ENCODE data around the gene APOA5.
"Not testable (repeated sequence)": the region's sequence is repeated elsewhere in the genome, so short reads cannot be mapped to it uniquely, and the experiment has no call there.

Gene APOA5

GRCh38 chr11:116826751-116827431 lies 35.2 kb upstream of the APOA5 start:
- DNase-seq, result no peak

DNA sequence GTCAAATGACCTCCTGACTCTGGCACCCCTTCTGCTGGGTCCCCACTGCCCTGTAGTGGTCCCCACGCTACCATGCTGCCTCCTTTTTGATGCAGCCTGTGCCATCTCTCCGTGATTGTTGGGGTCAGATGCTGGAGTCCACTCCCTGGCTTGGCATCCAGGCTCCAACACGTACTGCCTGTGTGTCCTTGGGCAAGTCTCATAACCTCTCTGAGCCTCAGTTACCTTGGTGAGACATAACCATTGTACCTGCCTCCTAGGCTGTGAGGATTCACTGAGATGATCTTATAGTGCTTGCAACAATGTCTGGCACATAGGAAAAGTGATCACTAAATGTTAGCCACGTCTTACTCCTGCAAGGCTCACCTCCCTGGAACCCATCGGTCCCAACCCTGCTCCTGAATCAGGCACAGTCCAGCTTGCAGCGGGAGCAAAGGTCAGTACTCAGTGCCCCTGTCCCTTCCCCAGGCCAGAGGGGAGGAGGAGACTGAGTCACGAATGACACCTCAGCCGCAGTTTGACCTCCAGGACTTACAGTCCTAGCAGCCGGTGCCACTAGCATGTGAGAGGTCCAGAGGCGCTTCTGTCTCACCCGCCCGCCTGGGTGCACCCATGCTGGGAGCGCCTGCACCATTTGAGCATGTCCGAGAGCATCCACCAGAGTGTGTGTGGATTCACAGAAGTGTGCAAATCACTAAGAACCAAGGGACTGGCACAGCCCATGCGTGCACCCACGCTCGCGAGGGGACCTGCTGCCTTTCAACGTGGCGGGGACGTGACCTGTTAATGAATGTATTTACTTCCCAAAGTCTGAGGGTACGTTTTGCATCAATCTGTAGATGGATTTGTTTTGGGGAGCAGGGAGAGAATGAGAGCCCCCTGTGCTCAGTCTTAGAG lies 34.4 kb upstream of the APOA5 start:
- no peak for DNase-seq

DNA sequence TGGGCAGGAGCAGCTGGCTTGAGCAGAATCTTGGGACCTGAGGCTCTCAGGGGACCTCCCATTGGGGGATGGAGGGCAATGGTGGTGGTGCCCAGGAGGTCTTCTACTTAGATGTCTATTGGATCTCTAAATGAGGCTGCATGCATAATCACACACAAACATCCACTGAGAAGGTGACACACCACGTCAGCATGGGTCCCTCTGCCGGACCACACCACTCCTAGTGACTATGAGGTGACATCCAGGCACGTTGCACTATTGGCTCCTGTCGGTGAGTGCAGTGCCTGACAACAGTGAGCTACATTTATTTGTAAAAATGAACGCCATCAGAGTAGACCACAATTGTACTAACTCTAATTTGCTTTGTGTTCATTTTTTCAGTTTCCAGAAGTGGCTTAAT lies 33.8 kb upstream of the APOA5 start:
- DNase-seq, result no peak

- DNase-seq, result no peak
These were observed 31.6 kb upstream of the APOA5 start, which contains the start of gene APOA4 for GRCh38 chr11:116823031-116823843. APOA4 (minus strand) TSS chr11:116823304; CDS start chr11:116823191, 113 bp downstream.

GRCh38 chr11:116822575-116822974 lies 30.9 kb upstream of the APOA5 start:
- no peak for DNase-seq

- no peak for DNase-seq
These were observed 29.6 kb upstream of the APOA5 start for GRCh38 chr11:116821050-116821918.

DNA sequence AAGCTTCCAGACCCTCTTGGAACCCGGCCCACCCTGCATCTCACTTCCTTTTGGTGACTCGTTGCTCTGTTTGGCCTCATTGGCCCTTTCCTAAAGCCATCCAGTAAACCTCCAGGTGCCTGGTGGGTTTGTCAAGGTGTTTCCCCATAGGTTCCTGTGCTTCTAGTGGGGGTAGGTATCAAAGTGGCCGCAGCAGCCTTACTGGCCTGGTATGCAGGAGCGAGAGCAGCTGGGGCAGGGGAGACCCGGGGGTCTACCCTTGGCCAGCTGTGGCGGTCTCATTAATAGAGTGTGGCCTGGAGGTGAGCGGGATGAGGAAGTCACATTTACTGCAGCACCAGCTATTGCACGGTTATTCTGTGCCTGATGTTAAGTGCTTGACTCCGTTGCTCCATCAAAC lies 27.4 kb upstream of the APOA5 start:
- DNase-seq, result no peak

DNA sequence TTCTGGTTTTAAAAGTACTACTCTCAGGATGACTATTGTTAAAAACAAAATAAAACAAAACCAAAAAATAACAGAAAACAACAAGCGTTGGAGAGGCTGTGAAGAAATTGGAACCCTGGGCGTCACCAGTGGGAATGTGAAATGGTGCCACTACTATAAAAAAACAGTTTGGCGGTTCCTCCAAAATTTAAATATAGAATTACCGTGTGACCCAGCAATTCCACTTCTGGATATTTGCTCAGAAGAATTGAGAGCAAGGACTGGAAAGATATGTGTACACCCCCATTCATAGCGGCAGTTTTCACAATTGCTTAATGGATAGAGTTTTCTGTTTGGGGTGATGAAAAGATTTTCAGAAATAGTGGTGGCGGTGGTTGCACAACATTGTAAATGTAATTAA lies 22.8 kb upstream of the APOA5 start:
- DNase-seq, result no peak

GRCh38 chr11:116813781-116814471 lies 22.2 kb upstream of the APOA5 start:
- DNase-seq, result no peak

DNA sequence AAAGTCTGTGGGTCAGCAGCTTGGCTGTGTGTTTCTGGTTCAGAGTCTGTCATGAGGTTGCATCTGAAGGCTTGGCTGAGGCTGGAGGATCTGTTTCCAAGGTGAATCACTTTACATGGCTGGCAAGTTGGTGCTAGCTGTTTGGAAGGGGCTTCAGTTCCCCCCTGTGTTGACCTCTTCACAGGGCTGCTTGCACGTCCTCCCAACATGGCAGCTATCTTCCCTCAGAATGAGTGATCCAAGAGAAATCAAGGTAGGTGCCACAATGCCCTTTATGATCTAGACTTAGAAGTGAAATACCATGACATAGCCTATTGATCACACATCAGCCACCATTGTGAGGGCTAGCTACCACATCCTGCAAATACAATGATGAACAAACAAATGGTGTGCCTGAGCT lies 21.5 kb upstream of the APOA5 start:
- DNase-seq, result no peak

GRCh38 chr11:116812109-116812508 lies 20.4 kb upstream of the APOA5 start:
- DNase-seq, result no peak

DNA sequence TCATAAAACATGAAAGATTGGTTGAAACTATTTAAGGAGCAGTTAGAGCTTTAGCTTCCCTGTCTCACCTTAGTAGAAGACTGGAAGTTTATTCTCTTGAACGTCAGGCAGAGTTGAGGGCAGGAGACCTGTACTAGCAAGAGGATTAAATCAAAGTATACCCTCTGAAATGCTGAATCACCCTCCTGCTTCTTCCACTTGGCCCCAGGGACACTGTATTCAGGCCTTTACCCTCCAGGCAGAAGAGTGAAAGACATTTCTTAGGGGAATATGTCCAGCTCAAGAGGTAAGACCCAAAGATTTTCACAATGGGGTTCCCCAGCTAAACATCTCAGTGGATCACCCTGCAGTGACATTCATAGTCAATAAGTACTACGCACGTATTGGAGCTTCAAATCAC lies 19.5 kb upstream of the APOA5 start:
- DNase-seq, result no peak

DNA sequence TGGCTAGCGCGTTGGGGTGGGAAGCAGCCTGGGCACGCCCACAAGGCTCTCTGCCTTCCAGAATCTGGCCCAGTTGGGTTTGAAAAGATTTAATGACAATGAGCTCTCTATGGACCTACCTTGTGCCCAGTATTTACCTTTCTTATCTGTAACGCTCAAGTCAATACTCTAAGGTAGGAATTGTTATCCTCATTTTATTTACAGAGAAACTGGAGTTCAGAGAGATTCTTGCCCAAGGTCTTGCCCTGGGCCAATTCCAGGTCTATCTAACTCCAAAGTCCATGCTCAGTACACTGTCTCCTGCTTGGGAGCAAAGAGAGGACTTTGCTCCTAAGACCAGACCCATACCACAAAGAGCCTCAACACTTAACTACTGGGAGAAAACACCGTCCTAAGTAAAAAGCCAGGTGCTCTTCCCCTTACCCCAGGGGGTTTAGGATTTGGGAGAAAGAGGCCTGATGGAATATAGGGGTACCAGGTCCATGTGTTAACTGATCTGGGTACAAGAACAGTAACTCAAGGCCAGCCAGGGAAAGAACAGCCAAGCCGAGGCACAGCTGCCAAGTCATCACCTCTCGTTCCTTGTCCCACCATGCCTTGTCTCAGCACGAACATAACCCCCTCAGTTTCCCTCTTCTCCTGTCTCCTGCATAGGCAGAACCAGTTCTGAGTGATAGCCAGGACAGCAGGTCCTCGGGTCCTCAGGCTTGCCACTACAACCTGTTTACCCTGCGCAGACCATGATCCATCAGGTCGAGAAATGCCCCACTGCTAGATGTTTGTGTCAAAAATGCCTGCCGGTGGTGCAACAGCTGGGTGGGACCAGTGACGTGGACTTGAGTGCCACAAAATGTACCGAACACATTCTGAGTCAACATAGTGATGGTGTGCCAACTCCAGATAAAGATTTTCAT lies 16.8 kb upstream of the APOA5 start:
- no peak for DNase-seq

GRCh38 chr11:116807601-116808261 lies 16.1 kb upstream of the APOA5 start:
- DNase-seq, result no peak

- no peak for DNase-seq
These were observed 12.3 kb upstream of the APOA5 start for GRCh38 chr11:116804001-116804400.

DNA sequence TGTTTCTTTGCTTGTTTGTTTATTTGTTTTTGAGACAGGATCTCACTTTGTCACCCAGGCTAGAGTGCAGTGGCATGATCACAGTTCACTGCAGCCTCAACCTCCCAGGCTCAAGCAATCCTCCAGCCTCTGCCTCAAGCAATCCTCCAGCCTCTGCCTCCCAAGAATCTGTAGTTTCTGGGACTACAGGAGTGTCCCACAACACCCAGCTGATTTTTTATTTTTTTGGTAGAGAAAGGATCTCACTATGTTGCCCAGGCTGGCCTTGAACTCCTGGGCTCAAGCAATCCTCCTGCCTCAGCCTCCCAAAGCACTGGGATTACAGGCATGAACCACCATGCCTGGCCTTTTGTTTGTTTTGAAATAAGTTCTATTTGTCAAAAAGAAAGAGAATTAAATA lies 10.0 kb upstream of the APOA5 start:
- not testable (repeated sequence) for DNase-seq

GRCh38 chr11:116800610-116801009 lies 8.9 kb upstream of the APOA5 start:
- no peak for DNase-seq

GRCh38 chr11:116798368-116798767 lies 6.7 kb upstream of the APOA5 start:
- DNase-seq, result no peak

- DNase-seq, result no peak
These were observed 6.1 kb upstream of the APOA5 start for GRCh38 chr11:116797816-116798215.

GRCh38 chr11:116796548-116796947 lies 4.9 kb upstream of the APOA5 start:
- DNase-seq, result no peak

All from activated effector memory CD4-positive, alpha-beta T cell treated with Interleukin-2 at 50 U/mL for 16 hours (primary cell).